ENCODE measurements around the gene ADRA2B.
"Not testable (repeated sequence)": the region's sequence is repeated elsewhere in the genome, so short reads cannot be mapped to it uniquely, and the experiment has no call there.

DNA sequence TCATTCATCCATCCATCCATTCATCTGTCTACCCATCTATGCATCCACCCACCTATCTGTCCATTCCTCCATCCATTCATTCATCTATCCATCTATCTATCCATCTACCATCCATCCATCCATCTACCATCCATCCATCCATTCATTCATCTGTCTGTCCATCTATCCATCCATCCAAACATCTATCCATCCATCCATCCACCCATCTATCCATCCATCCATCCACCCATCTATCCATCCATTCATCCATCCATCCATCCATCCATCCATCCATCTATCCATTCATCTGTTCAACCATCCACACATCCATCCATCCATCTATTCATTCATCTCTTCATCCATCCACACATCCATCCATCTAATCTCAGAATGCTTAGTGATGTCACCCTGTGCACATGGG, 51.6 kb downstream of the ADRA2B start:
- TF ChIP-seq, protein P1, sequence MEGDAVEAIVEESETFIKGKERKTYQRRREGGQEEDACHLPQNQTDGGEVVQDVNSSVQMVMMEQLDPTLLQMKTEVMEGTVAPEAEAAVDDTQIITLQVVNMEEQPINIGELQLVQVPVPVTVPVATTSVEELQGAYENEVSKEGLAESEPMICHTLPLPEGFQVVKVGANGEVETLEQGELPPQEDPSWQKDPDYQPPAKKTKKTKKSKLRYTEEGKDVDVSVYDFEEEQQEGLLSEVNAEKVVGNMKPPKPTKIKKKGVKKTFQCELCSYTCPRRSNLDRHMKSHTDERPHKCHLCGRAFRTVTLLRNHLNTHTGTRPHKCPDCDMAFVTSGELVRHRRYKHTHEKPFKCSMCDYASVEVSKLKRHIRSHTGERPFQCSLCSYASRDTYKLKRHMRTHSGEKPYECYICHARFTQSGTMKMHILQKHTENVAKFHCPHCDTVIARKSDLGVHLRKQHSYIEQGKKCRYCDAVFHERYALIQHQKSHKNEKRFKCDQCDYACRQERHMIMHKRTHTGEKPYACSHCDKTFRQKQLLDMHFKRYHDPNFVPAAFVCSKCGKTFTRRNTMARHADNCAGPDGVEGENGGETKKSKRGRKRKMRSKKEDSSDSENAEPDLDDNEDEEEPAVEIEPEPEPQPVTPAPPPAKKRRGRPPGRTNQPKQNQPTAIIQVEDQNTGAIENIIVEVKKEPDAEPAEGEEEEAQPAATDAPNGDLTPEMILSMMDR (IDR thresholded peaks at IDR 0.05; ENCODE audit: poor library complexity) = not testable (repeated sequence)
- TF ChIP-seq EZH2 (IDR thresholded peaks at IDR 0.05; ENCODE audit: borderline replicate concordance) = not testable (repeated sequence)
